AG04450 (cell line): ENCODE data around the gene NUDT8. TPM values are rescaled to one million over a fixed set of nuclear protein-coding genes. Genes with fewer than 3 reads are reported as not detected.
A peak's percentile ranks its signal among the peaks of the same experiment; 100 is the strongest.

Experiments used
- CTCF ChIA-PET: fragments of 300-600, 350-600 bp; formaldehyde crosslinking; extraction: SDS; loops from one replicate; lab custom pipeline; 2022; ENCODE audit warnings: antibody characterized with exemption, inconsistent platforms; lab: Charles Lee
- POLR2A ChIA-PET: fragments of 350-600 bp; formaldehyde crosslinking; extraction: SDS; loops from one replicate; lab custom pipeline; 2021; ENCODE audit warnings: antibody characterized with exemption, inconsistent platforms; lab: Yijun Ruan, JAX
- DNase-seq: peaks from one replicate; pipeline ENCODE4 v3.0.0-alpha.2; 2011; ENCODE audit warnings: low read depth, low spot score
- H3K27ac ChIP-seq: one replicate; pipeline ENCODE4 v1.5.1; 2012; ENCODE audit warnings: low read depth, low read length, control low read depth
- H3K27me3 ChIP-seq: one replicate; pipeline ENCODE4 v1.6.0; 2012; ENCODE audit warnings: low read length; ENCODE audit not compliant: control insufficient read depth, insufficient read depth
- H3K4me3 ChIP-seq: 2 replicates; pipeline ENCODE4 v1.5.1; 2011; ENCODE audit warnings: mild to moderate bottlenecking, low read depth, low read length, control low read depth
- H3K9me3 ChIP-seq: 2 replicates; pipeline ENCODE4 v1.5.1; 2012; ENCODE audit warnings: low read length; ENCODE audit not compliant: control insufficient read depth, insufficient read depth
- polyA plus RNA-seq: library from polyadenylated mRNA; depleted of rRNA; stranded (reverse); fragments of >200 nt; gene quantifications from 2 replicates; pipeline ENCODE4 v1.2.3, GENCODE V29; 2011; rRNA removed
- small RNA-seq: library from RNA; depleted of rRNA; stranded (forward); fragments of <200 nt; gene quantifications from one replicate; pipeline ENCODE3, GENCODE V24; 2012; ENCODE audit warnings: low read depth; ENCODE audit not compliant: insufficient read length
- TF ChIP-seq, protein P1 (sequence below): IDR thresholded peaks from 2 replicates; pipeline ENCODE4 v1.5.1; 2011; ENCODE audit warnings: low read depth, low read length, control low read depth, inconsistent platforms

The NUDT8 gene
- polyA plus RNA-seq, 1 experiment, result 0.40 TPM

DNA sequence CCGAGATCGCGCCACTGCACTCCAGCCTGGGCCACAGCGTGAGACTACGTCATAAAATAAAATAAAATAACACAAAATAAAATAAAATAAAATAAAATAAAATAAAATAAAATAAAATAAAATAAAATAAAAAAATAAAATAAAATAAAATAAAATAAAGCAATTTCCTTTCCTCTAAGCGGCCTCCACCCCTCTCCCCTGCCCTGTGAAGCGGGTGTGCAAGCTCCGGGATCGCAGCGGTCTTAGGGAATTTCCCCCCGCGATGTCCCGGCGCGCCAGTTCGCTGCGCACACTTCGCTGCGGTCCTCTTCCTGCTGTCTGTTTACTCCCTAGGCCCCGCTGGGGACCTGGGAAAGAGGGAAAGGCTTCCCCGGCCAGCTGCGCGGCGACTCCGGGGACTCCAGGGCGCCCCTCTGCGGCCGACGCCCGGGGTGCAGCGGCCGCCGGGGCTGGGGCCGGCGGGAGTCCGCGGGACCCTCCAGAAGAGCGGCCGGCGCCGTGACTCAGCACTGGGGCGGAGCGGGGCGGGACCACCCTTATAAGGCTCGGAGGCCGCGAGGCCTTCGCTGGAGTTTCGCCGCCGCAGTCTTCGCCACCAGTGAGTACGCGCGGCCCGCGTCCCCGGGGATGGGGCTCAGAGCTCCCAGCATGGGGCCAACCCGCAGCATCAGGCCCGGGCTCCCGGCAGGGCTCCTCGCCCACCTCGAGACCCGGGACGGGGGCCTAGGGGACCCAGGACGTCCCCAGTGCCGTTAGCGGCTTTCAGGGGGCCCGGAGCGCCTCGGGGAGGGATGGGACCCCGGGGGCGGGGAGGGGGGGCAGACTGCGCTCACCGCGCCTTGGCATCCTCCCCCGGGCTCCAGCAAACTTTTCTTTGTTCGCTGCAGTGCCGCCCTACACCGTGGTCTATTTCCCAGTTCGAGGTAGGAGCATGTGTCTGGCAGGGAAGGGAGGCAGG, 46.2 kb downstream of the NUDT8 start, which contains the start of gene GSTP1:
TSS of gene GSTP1 (plus strand) at position 566 of the 958 bp plus-strand sequence. CDS start at position 598, 32 bp downstream.
- POLR2A ChIA-PET, result interaction anchor here (0.7 to 1.8 kb wide), 6 partner anchors 8 to 199 kb away, joined by 3 to 12 read pairs (median 5); partner anchors contain the start of genes NUDT8 and PPP1CA

DNA sequence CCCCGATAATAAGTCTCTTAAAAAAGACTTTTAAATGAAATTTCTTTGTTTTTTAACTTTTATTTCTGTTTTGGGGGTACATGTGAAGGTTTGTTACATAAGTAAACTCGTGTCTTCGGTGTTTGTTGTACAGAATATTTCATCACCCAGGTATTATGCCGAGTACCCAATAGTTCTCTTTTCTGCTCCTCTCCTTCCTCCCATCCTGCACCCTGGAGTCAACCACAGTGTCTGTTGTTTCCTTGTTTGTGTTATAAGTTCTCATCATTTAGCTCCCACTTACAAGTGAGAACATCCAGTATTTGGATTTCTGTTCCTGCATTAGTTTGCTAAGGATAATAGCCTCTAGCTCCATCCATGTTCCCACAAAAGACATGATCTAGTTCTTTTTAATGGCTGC, 47.7 kb downstream of the NUDT8 start:
- H3K4me3 ChIP-seq, result no peak overlapping the region
- H3K27ac ChIP-seq, result no peak overlapping the region
- CTCF ChIA-PET, result no interaction called here

More for the DNA sequence above, 46.2 kb downstream of the NUDT8 start, which contains the start of gene GSTP1:
- Histone ChIP-seq H3K9me3 (no peaks in the 10 kb centered on the region; the same call in 1 of the 2 replicates), H3K27me3 (peaks cover 16% of the 10 kb centered on the region), H3K4me3 (peak within 1 kb of the TSS; percentile 80), H3K27ac (peak within 1 kb of the TSS; percentile 81)
- CTCF ChIA-PET, result interaction anchor here (0.6 to 1.2 kb wide), 3 partner anchors 18 to 203 kb away, joined by 3 to 5 read pairs (median 3); partner anchors contain the start of gene NUDT8
- DNase-seq, result peak; percentile 78
- TF ChIP-seq, protein P1, sequence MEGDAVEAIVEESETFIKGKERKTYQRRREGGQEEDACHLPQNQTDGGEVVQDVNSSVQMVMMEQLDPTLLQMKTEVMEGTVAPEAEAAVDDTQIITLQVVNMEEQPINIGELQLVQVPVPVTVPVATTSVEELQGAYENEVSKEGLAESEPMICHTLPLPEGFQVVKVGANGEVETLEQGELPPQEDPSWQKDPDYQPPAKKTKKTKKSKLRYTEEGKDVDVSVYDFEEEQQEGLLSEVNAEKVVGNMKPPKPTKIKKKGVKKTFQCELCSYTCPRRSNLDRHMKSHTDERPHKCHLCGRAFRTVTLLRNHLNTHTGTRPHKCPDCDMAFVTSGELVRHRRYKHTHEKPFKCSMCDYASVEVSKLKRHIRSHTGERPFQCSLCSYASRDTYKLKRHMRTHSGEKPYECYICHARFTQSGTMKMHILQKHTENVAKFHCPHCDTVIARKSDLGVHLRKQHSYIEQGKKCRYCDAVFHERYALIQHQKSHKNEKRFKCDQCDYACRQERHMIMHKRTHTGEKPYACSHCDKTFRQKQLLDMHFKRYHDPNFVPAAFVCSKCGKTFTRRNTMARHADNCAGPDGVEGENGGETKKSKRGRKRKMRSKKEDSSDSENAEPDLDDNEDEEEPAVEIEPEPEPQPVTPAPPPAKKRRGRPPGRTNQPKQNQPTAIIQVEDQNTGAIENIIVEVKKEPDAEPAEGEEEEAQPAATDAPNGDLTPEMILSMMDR, result peak; percentile 51

DNA sequence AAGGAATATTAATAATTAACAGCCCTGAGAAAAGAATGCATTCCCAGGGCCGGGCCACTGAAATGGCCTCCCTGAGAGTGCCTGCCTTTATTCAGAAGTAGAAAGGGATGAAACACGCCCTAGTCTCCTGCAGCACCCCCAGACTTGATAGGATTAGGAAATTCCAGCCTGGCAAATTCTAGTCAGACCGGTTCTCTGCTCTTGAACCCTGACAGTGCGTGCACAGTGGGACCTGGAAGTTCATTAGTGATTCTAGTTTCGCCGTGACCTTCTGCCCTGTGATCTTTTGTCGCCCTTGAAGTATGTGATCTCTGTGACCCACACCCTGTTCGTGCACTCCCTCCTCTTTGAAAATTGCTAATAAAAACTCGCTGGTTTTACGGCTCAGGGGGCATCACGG, 48.3 kb downstream of the NUDT8 start:
- POLR2A ChIA-PET, result no interaction called here
- Histone ChIP-seq H3K27ac (no peak overlapping the region), H3K27me3 (peaks cover 26% of the 10 kb centered on the region), H3K4me3 (no peak overlapping the region), H3K9me3 (no peaks in the 10 kb centered on the region; the same call in 1 of the 2 replicates)
- no peak for DNase-seq
- TF ChIP-seq, protein P1, result no peak
- CTCF ChIA-PET, result no interaction called here

More for the DNA sequence above, 47.7 kb downstream of the NUDT8 start:
- POLR2A ChIA-PET, result no interaction called here
- TF ChIP-seq, protein P1, result no peak
- peaks cover 23% of the 10 kb centered on the region for H3K27me3 ChIP-seq
- no peaks in the 10 kb centered on the region; the same call in 1 of the 2 replicates for H3K9me3 ChIP-seq
- no peak for DNase-seq

DNA sequence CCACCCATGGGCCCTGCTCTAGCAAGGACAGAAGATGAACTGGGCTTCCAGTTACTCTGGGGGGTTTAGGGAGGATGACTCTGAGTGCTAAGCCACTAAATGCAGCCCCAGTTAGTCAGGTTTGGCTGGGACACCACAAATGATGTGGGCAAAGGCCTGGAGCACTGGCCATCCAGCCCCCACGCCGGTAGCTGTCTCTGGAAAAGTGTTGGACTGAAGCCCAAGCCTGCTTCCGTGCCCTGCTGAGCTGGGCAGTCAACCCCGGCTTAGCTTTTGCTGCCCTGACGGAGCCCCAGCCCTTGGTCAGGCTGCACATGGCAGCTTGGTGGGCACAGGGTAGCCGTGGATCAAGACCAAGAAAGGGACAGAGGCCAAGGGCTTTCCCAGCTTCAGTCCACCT, 51.8 kb downstream of the NUDT8 start:
- Histone ChIP-seq H3K9me3 (no peaks in the 10 kb centered on the region; the same call in 1 of the 2 replicates), H3K27me3 (peaks cover 29% of the 10 kb centered on the region), H3K27ac (no peak overlapping the region), H3K4me3 (no peak overlapping the region)
- ChIA-PET POLR2A (no interaction called here), CTCF (interaction anchor here (0.6 kb wide), 1 partner anchor 19 kb away, joined by 3 read pairs; no protein-coding TSS in a partner anchor)
- TF ChIP-seq, protein P1, result no peak
- DNase-seq, result no peak

Small RNAs within 50 kb of the gene (small RNA-seq; reads per million reads assigned to genes)
- not detected for gene AP003385.3

Other genes with a start within 250 kb of the NUDT8 start
- gene RAD9A, start 238.0 kb downstream of the NUDT8 start, polyA plus RNA-seq, result 3.2 and 4.1 TPM in 2 replicates
- 116 and 140 TPM in 2 replicates for gene PPP1CA, start 228.1 kb downstream of the NUDT8 start, polyA plus RNA-seq
- gene TBC1D10C, start 225.9 kb downstream of the NUDT8 start, polyA plus RNA-seq, result not detected in 2 replicates
- 0.07 and 0.09 TPM in 2 replicates for gene CARNS1, start 214.3 kb downstream of the NUDT8 start, polyA plus RNA-seq
- 36.0 and 37.7 TPM in 2 replicates for gene RPS6KB2, start 201.4 kb downstream of the NUDT8 start, polyA plus RNA-seq
- 0.07 and 0.12 TPM in 2 replicates for gene PTPRCAP, start 192.3 kb downstream of the NUDT8 start, polyA plus RNA-seq
- 69.8 and 96.0 TPM in 2 replicates for gene CORO1B, start 186.5 kb downstream of the NUDT8 start, polyA plus RNA-seq
- not detected in 2 replicates for gene GPR152, start 177.2 kb downstream of the NUDT8 start, polyA plus RNA-seq
- not detected in 2 replicates for gene CABP4, start 174.6 kb downstream of the NUDT8 start, polyA plus RNA-seq
- 14.7 and 22.5 TPM in 2 replicates for gene TMEM134, start 160.7 kb downstream of the NUDT8 start, polyA plus RNA-seq
- gene AIP, start 146.9 kb downstream of the NUDT8 start, polyA plus RNA-seq, result 55.3 and 75.7 TPM in 2 replicates
- gene PITPNM1, start 124.6 kb downstream of the NUDT8 start, polyA plus RNA-seq, result 6.4 and 8.6 TPM in 2 replicates
- 11.7 and 17.2 TPM in 2 replicates for gene CDK2AP2, start 121.8 kb downstream of the NUDT8 start, polyA plus RNA-seq
- gene CABP2, start 106.5 kb downstream of the NUDT8 start, polyA plus RNA-seq, result not detected in 2 replicates
- 716 and 965 TPM in 2 replicates for gene GSTP1, start 46.1 kb downstream of the NUDT8 start, polyA plus RNA-seq
- 79.5 and 89.9 TPM in 2 replicates for gene NDUFV1, start 23.0 kb downstream of the NUDT8 start, polyA plus RNA-seq
- not detected in 2 replicates for gene TBX10, start 9.8 kb upstream of the NUDT8 start, polyA plus RNA-seq
- not detected in 2 replicates for gene ACY3, start 20.8 kb upstream of the NUDT8 start, polyA plus RNA-seq
- not detected in 2 replicates for gene ALDH3B2, start 44.7 kb upstream of the NUDT8 start, polyA plus RNA-seq